Left renal cortex interstitium (tissue), 4 donors: Measurements from ENCODE around the gene POTEH. TPM values are rescaled to one million over a fixed set of nuclear protein-coding genes. Genes with fewer than 3 reads are reported as not detected.
"Not testable (repeated sequence)": the region's sequence is repeated elsewhere in the genome, so short reads cannot be mapped to it uniquely, and the experiment has no call there.

Experiments
- DNase-seq, 4 donors: peaks; one replicate each; pipeline ENCODE4 v3.0.0-alpha.2; 2013; ENCODE audit warnings: low read depth in 4 of 4, low spot score in 2 of 4, missing footprints in 1 of 4
- polyA plus RNA-seq, 4 donors: library from polyadenylated mRNA; unstranded; fragments of 120-200 nt; gene quantifications; one replicate each; pipeline ENCODE4 v1.2.1, GENCODE V29; 2013; ENCODE audit not compliant: insufficient read length in 4 of 4

Gene POTEH
- polyA plus RNA-seq, 4 donors: 0.05 TPM; not detected in 3

DNA sequence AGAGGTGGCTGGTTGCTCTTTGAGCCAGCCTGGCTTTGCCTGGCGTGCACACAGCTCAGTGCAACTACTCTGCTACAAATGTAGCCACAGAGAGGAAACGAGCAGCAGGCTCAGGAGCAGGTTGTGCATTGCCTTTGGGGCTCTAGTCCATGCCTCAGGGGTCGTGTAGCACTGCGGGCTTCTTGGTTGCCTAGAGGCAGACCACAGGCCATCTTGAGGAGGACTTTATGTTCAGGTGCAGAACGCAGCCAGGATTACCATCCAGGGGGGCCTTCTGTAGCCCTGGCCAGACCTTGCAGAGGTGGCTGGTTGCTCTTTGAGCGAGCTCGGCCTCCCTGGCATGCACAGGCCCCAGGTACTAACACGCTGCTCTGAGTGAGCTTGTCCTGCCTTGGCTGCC is 41.2 kb downstream of the POTEH start:
- DNase-seq: not testable (repeated sequence)

DNA sequence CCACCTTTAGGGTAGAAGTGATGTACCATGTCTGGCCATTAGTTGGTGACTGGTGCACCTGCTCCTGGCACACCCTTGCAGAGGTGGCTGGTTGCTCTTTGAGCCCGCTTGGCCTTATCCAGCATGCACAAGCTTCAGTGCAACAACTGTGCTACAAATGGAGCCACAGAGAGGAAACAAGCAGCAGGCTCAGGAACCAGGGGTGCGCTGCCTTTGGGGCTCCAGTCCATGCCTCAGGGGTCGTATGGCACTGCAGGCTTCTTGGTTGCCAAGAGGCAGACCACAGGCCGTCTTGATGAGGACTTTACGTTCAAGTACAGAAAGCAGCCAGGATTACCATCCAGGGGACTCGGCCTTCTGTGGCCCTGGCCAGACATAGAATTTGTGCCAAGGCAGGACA is 44.6 kb downstream of the POTEH start:
- not testable (repeated sequence) for DNase-seq

DNA sequence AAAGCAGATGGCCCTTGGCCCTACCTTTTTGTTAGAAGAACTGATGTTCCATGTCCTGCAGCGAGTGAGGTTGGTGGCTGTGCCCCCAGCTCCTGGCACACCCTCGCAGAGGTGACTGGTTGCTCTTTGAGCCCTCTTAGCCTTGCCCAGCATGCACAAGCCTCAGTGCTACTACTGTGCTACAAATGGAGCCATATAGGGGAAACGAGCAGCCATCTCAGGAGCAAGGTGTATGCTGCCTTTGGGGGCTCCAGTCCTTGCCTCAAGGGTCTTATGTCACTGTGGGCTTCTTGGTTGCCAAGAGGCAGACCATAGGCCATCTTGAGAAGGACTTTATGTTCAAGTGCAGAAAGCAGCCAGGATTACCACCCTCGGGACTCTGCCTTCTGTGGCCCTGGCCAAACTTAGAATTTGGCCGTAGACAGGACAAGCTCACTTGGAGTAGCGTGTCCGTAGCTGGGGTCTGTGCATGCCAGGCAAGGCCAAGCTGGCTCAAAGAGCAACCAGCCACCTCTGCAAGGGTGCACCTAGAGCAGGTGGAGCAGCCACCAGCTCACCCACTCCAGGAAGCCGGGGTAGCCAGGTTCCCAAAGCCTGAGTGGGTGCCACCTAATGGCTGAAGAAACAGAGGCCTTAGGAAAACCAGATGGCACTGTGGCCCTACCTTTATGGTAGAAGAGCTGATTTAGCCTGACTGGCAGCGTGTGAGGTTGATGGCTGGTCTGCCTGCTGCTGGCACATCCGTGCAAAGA is 48.5 kb downstream of the POTEH start:
- DNase-seq: not testable (repeated sequence)

DNA sequence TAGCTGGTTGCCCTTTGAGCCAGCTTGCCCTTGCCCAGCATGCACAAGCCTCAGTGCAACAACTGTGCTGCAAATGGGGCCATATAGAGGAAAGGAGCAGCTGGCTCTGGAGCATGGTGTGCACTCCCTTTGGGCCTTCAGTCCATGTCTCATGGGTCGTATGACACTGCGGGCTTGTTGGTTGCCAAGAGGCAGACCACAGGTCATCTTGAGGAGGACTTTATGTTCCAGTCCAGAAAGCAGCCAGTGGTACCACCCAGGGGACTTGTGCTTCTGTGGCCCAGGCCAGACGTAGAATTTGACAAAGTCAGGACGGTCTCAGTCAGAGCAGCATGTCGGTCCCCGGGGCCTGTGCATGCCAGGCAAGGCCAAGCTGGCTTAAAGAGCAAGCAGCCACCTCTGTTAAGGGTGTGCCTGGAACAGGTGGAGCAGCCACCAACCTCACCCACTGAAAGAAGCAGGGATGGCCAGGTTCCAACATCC is 49.1 kb downstream of the POTEH start:
- DNase-seq: not testable (repeated sequence)

DNA sequence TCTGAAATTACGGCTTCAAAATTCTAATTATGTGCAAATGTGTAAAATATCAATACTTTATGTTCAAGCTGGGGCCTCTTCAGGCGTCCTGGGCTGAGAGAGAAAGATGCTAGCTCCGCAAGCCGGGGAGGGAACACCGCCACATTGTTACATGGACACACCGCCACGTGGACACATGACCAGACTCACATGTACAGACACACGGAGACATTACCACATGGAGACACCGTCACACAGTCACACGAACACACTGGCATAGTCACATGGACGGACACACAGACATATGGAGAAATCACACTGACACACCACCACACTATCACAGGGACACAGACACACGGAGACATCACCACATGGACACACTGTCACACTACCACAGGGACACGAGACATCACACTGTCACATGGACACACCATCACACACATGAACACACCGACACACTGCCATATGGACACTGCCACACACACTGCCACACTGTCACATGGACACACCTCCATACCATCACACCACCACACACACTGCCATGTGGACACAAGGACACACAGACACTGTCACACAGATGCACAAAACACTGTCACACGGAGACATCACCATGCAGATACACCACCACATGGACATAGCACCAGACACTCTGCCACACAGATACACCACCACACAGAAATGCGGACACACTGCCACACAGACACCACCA is 58.0 kb downstream of the POTEH start:
- not testable (repeated sequence) for DNase-seq

DNA sequence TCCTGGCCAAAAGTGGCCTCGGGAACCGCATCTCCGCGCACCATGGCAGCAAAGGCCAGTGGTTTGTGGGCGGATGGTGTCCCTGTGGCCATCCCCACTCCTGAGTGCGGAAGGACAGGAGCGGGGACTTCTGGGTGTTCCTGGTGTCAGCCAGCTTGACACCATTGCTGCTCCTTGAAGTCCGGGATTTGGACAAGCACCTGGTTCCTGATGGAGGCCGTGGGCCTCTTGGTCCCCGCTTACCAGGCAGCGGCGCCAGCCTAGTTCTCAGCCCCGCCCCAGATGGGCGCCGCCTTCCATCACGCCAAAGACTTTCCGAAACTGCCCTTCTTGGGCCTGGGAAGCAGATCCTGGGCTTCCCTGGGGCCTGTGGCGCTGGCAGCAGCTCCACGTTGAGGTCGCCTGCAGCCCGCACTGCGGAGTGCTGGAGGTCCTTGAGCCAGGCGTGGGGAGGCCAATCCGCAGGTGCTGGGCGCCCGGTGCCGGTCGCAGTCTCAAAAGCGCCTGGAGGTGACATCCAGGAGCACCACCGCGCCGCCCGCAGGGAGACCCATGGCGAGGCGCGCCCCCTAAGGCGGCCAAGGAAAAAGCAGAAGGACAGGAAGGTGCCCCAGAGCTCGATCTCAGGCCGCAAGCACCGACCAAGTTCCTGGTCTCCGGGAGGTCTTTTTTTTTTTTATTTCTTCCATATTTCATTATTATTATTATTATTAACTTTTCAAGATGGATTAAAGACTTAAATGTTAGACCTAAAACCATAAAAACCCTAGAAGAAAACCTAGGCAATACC is 59.5 kb downstream of the POTEH start:
- not testable (repeated sequence) for DNase-seq

DNA sequence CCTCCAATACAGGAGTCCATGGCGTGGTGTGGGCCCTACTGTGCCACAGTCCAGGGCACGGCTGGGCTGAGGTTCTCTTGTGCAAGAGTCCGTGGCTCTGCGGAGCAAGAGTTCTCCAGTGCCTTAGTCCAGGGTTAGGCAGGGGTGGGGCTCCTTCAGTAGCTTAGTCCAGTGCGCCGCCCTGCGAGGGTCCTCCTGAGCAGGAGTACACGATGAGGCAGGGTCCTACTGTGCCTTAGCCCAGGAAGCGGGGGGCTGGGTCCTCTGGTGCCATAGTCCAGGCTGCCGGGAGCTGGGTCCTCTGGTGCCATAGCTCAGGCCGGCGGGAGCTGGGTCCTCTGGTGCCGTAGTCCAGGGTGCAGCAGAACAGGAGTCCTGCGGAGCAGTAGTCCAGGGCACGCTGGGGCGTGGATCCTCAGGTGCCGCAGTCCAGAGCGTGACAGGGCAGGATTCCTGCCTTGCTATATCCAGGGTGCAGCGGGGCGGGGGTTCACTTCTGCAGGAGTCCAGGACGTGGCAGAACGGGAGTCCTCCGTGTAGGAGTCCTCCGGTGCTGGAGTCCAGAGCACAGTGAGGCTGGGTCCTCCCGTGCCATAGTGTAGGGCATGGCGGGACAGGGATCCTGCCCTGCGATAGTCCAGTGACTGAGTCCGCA is 69.7 kb downstream of the POTEH start:
- not testable (repeated sequence) for DNase-seq

DNA sequence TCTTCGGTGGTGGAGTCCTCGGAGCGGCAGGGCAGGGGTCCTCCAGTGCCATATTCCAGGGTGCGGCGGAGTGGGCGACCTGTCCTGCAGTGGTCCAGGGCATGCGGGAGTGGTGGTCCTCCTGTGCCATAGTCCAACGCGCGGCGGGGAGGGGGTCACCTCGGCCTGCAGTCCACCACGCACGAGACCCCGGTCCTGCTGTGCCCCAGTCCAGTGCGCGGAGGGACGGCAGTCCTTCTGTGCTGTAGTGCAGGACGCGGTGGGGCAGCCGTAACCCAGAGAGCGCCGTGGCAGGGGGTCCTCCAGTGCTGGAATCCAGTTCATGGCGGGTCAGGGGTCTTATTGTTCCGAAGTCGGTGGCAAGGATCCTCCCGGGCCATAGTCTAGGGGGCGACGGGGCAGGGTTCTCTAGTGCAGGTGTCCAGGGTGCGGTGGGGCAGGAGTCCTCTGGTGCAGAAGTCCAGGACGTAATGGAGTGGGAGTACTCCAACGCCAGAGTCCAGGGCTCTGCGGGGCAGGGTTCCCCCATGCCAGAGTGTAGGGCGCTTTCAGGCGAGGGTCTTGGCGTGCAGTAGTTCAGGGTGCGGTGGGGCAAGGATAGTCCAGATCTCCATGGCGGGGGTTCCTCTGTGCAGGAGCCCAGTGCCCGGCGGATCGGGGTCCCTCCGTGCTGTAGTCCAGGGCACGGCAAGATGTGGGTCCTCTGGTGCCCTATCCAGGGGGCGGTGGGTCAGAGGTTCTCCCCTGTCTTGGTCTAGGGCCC is 70.7 kb downstream of the POTEH start:
- not testable (repeated sequence) for DNase-seq

DNA sequence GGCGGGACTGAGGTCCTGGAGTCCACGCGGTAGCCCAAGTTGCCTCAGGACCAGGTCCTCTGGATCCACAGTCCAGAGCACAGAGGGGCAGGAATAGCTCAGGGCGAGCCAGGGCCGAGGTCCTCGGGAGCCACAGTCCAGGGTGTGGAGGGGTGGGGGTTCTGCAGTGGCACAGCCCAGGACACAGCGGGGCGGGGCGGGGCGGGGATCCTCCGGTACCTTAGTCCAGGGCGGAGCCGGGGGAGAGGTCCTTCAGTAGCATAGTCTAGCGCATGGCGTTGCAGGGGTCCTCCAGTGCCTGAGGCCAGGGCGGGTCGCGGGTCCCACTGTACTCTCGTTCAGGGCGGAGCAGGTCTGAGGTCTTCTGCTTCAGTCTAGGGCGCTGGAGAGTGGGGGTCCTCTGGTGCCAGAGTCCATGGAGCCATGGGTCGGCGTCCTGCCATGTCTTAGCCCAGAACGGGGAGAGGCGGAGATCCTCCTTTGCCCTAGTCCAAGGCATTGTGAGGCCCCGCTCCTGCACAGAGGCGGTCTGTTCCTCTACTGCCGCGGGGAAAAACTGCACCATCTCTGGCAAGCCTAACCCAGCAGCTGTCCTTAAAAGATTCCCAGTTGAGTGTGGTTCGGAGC is 71.4 kb downstream of the POTEH start:
- DNase-seq: not testable (repeated sequence)

DNA sequence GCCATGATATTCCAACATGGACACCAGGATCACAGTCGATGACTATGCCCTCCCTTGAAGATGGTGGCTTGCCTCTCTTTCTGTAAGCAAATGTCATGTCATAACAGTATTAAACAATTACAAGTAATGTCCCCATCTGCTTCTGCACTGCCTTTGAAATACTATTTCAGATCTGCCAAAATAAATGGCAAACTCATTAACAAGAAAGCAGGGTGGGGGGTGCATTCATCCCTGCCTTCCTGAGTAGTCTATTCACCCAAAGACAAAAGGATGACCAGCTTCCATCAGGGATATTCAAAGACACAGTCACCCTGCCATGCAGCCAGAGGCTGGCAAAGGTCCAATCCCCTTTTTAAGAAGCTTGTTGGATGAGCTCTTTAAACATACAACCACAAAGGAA is 73.7 kb downstream of the POTEH start:
- DNase-seq: not testable (repeated sequence)

Other genes starting within 250 kb of the POTEH start
- not detected for gene OR11H1, start 161.8 kb upstream of the POTEH start, polyA plus RNA-seq